ENCODE results near the gene PLK5.
A peak's percentile ranks its signal among the peaks of the same experiment; 100 is the strongest.

The PLK5 gene

GRCh38 chr19:1582201-1582600 lies 58.3 kb downstream of the PLK5 start:
- peaks cover 6% of the 10 kb centered on the region for H3K4me1 Mint-ChIP-seq
- no peak for ATAC-seq

GRCh38 chr19:1584500-1585242 lies 60.8 kb downstream of the PLK5 start:
- Mint-ChIP-seq H3K27ac (no peak overlapping the region), H3K9me3 (no peaks in the 10 kb centered on the region), H3K27me3 (no peaks in the 10 kb centered on the region), H3K4me3 (no peak overlapping the region), H3K4me1 (peaks cover 17% of the 10 kb centered on the region), H3K36me3 (peaks cover 44% of the 10 kb centered on the region)
- peak; percentile 75 for ATAC-seq

More at GRCh38 chr19:1582201-1582600, 58.3 kb downstream of the PLK5 start:
- Mint-ChIP-seq H3K27me3 (no peaks in the 10 kb centered on the region), H3K36me3 (peaks cover 57% of the 10 kb centered on the region), H3K9me3 (no peaks in the 10 kb centered on the region), H3K4me3 (no peak overlapping the region), H3K27ac (no peak overlapping the region)

GRCh38 chr19:1585243-1585580 lies 61.3 kb downstream of the PLK5 start:
- ATAC-seq, result peak; percentile 8
- no peaks in the 10 kb centered on the region for H3K27me3 Mint-ChIP-seq
- H3K9me3 Mint-ChIP-seq, result no peaks in the 10 kb centered on the region
- no peak overlapping the region for H3K27ac Mint-ChIP-seq
- peaks cover 23% of the 10 kb centered on the region for H3K4me1 Mint-ChIP-seq
- peaks cover 38% of the 10 kb centered on the region for H3K36me3 Mint-ChIP-seq
- H3K4me3 Mint-ChIP-seq, result no peak overlapping the region
